ENCODE measurements around the gene TUBA4A.

TUBA4A gene

GRCh38 chr2:219218732-219219701 lies 34.7 kb downstream of the TUBA4A start, which contains the start of gene ABCB6:
Gene ABCB6, minus strand, starts transcription at chr2:219218958. Its CDS starts 285 bp downstream, at chr2:219218673.
- Mint-ChIP-seq H3K4me1 (peaks cover 55% of the 10 kb centered on the region), H3K27ac (peak within 1 kb of the TSS; percentile 80 to 94), H3K27me3 (no peaks in the 10 kb centered on the region), H3K4me3 (peak within 1 kb of the TSS; percentile 87 to 91), H3K9me3 (no peaks in the 10 kb centered on the region)
- peak; percentile 84 for ATAC-seq
- peak; percentile 77 to 88 for DNase-seq

DNA sequence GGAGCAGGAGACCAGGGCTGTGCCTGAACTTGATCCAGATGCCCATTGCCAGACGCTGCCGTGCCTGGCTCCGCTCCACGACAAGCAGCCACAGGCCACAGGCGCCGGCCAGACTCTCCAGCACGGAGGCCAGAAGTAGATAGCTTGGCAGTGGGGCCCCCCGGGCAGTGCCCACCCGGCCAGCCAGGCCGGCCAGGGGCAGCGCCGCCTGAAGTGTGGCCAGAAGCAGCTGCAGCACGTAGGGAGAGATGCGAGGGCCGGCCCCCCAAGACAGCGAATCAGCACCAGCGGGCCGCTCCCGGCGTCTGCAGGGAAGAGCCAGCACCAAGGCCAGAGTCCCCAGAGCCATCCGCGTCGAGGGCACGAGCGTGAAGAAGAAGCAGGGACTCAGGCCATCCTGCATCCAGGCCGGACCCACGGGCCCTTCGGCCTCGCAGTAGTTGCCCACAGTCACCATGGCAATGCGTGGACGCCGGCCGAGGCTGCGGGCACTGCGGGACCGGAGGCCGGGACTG lies 35.4 kb downstream of the TUBA4A start:
- ATAC-seq: peak; percentile 56
- H3K4me3 Mint-ChIP-seq: peak overlapping the region; percentile 87 to 91
- DNase-seq: peak in 1 of 2 donors; percentile 30
- H3K27me3 Mint-ChIP-seq: no peaks in the 10 kb centered on the region
- H3K4me1 Mint-ChIP-seq: peaks cover 55% of the 10 kb centered on the region
- H3K9me3 Mint-ChIP-seq: no peaks in the 10 kb centered on the region
- peak overlapping the region; percentile 73 to 94 for H3K27ac Mint-ChIP-seq

DNA sequence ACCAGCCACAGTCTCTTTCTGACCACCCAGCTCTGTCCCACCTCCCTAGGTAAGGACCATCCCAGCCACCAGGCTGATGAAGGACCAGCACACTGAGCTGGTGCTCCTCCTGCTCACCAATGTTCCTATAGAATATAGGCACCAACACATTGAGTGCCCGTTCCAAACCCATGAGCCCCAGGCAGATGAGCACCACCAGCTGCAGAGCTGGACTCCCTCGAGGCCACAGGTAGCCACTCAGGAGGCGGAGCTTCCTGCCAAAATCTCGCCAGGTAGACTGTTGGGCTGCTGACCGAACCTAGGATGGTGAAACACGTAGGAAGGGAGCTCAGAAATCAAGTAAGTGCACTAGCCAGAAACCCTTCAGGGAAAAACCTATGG lies 37.2 kb downstream of the TUBA4A start:
- H3K27me3 Mint-ChIP-seq: no peaks in the 10 kb centered on the region
- ATAC-seq (no peak), DNase-seq (no peak)
- H3K27ac Mint-ChIP-seq: peak overlapping the region; percentile 23 to 85
- no peaks in the 10 kb centered on the region for H3K9me3 Mint-ChIP-seq
- H3K4me3 Mint-ChIP-seq: peak overlapping the region; percentile 48
- peaks cover 65% of the 10 kb centered on the region for H3K4me1 Mint-ChIP-seq

- Mint-ChIP-seq H3K27me3 (no peaks in the 10 kb centered on the region), H3K9me3 (no peaks in the 10 kb centered on the region), H3K4me1 (peaks cover 70% of the 10 kb centered on the region), H3K27ac (no peak overlapping the region), H3K4me3 (peak overlapping the region in 1 of 2 donors; percentile 41)
- ATAC-seq: no peak
- no peak for DNase-seq
Observed at GRCh38 chr2:219215871-219216534, 37.7 kb downstream of the TUBA4A start.

DNA sequence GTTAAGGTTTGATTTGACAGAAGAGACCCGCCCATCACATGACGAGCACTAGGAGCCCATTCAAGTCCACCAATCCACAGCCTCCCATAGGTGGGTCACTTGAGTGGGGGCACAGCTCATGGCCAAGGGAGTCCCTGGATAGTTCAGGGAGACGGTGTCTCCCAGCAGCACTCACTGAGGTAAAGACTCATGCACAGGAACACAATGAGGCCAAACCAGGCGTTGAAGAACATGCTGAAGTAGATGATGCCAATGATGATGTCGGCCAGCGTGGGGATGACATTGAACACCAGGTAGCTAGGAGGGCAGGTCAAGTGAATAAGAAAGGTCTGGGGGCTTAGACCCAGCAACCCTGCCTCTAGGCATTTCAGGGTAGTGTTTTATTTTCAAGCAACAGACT lies 38.9 kb downstream of the TUBA4A start:
- peak overlapping the region; percentile 1 to 87 for H3K27ac Mint-ChIP-seq
- no peak for ATAC-seq

DNA sequence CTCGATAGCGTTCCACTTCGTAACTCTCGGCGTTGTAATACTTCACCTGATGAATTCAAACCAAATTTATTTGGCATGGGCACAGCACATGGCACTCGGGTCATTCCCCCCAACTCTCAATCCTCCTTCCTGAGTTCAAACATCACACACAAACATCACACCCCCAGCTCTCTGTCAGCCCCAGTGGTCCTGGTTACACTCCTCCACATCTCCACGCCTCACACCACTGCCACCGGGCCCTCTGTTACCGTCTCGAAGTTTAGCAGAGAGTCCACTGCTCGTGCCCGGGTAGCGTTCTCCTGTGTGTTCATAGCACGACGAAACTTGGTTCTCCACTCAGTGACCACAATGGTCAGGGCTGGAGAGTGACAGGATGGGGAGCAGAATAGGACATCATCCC lies 39.6 kb downstream of the TUBA4A start:
- Mint-ChIP-seq H3K27ac (peak overlapping the region in 1 of 2 donors; percentile 61), H3K27me3 (no peaks in the 10 kb centered on the region), H3K4me1 (peaks cover 71% of the 10 kb centered on the region), H3K4me3 (no peak overlapping the region), H3K9me3 (no peaks in the 10 kb centered on the region)
- ATAC-seq (no peak), DNase-seq (no peak)

More for the DNA sequence above, 38.9 kb downstream of the TUBA4A start:
- Mint-ChIP-seq H3K9me3 (no peaks in the 10 kb centered on the region), H3K4me3 (no peak overlapping the region), H3K4me1 (peaks cover 71% of the 10 kb centered on the region), H3K27me3 (no peaks in the 10 kb centered on the region)
- DNase-seq: no peak

- H3K27ac Mint-ChIP-seq: no peak overlapping the region
- no peak overlapping the region for H3K4me3 Mint-ChIP-seq
- H3K9me3 Mint-ChIP-seq: no peaks in the 10 kb centered on the region
- DNase-seq: no peak
- peaks cover 72% of the 10 kb centered on the region for H3K4me1 Mint-ChIP-seq
- H3K27me3 Mint-ChIP-seq: no peaks in the 10 kb centered on the region
- ATAC-seq: no peak
Observed at GRCh38 chr2:219213486-219214071, 40.1 kb downstream of the TUBA4A start.

- H3K27me3 Mint-ChIP-seq: no peaks in the 10 kb centered on the region
- H3K4me3 Mint-ChIP-seq: no peak overlapping the region
- H3K9me3 Mint-ChIP-seq: no peaks in the 10 kb centered on the region
- H3K4me1 Mint-ChIP-seq: peaks cover 75% of the 10 kb centered on the region
- ATAC-seq (no peak), DNase-seq (no peak)
- no peak overlapping the region for H3K27ac Mint-ChIP-seq
Observed at GRCh38 chr2:219213026-219213415, 40.7 kb downstream of the TUBA4A start.

- H3K9me3 Mint-ChIP-seq: no peaks in the 10 kb centered on the region
- H3K4me1 Mint-ChIP-seq: peaks cover 66% of the 10 kb centered on the region
- peak overlapping the region; percentile 89 to 92 for H3K27ac Mint-ChIP-seq
- ATAC-seq: no peak
- H3K27me3 Mint-ChIP-seq: no peaks in the 10 kb centered on the region
- no peak overlapping the region for H3K4me3 Mint-ChIP-seq
- DNase-seq: no peak
Observed at GRCh38 chr2:219210886-219211362, 42.8 kb downstream of the TUBA4A start.

GRCh38 chr2:219210196-219210885 lies 43.4 kb downstream of the TUBA4A start:
- peaks cover 64% of the 10 kb centered on the region for H3K4me1 Mint-ChIP-seq
- no peaks in the 10 kb centered on the region for H3K9me3 Mint-ChIP-seq
- ATAC-seq: no peak
- H3K4me3 Mint-ChIP-seq: peak overlapping the region in 1 of 2 donors; percentile 42
- no peaks in the 10 kb centered on the region for H3K27me3 Mint-ChIP-seq
- H3K27ac Mint-ChIP-seq: peak overlapping the region; percentile 36 to 80
- DNase-seq: no peak

- Mint-ChIP-seq H3K9me3 (peaks cover 0 to 3% of the 10 kb centered on the region in 2 donors), H3K27me3 (no peaks in the 10 kb centered on the region), H3K4me3 (peak overlapping the region; percentile 40 to 60), H3K4me1 (peaks cover 58% of the 10 kb centered on the region), H3K27ac (peak overlapping the region; percentile 21 to 87)
- DNase-seq (no peak), ATAC-seq (no peak)
Observed at GRCh38 chr2:219209236-219210195, 44.2 kb downstream of the TUBA4A start.

DNA sequence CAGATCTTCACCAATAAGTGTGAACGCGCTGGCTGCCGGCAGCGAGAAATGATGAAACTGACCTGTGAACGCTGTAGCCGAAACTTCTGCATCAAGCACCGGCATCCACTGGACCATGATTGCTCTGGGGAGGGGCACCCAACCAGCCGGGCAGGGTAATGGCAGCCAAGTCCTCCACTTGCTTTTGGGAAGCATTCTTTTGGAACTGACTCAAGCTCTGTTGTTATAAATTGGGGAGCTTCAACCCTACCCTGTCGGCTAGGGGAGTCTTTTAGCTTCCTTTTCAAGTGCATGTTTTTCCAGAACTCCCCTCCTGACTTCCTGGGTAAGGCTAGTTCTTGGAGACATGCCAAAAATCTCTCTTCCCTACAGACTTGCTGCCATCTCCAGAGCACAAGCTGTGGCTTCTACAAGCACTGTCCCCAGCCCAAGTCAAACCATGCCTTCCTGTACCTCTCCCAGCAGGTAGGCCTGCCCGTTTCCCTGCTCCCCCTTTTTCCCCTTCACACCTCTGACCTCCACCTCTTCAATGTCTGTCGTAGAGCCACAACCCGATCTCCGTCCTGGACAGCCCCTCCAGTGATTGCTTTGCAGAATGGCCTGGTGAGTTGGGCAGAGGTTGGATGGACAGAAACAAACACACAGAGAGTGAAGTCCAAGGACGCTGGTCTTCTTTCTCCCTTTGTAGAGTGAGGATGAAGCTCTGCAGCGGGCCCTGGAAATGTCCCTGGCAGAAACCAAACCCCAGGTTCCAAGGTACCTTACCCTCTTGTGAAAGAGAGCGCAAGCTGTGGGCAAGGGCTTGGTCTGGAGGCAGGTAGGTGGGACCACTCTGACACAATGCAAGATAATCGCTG lies 45.6 kb downstream of the TUBA4A start:
- H3K4me1 Mint-ChIP-seq: peaks cover 55% of the 10 kb centered on the region
- H3K27me3 Mint-ChIP-seq: no peaks in the 10 kb centered on the region
- H3K27ac Mint-ChIP-seq: peak overlapping the region; percentile 80 to 83
- DNase-seq (no peak), ATAC-seq (no peak)
- peaks cover 0 to 7% of the 10 kb centered on the region in 2 donors for H3K9me3 Mint-ChIP-seq
- peak overlapping the region; percentile 83 to 87 for H3K4me3 Mint-ChIP-seq

All from stimulated activated naive CD8-positive, alpha-beta T cell treated with anti-CD3 and anti-CD28 coated beads, Interleukin-15, amount 100 ng/mL, for 72 hours (primary cell).